Neural crest cell (in vitro differentiated cells): Measurements from ENCODE around the gene NKG7. TPM values are rescaled to one million over a fixed set of nuclear protein-coding genes. Genes with fewer than 3 reads are reported as not detected.

Experiments used
- DNase-seq: peaks from one replicate; pipeline ENCODE4 v3.0.0; 2021; ENCODE audit warnings: low read depth, mixed read lengths, low spot score
- H3K27ac Mint-ChIP-seq: one replicate; pipeline ENCODE4 v1.8.0; 2021; ENCODE audit warnings: mild to moderate bottlenecking, mixed read lengths; ENCODE audit not compliant: unreplicated experiment
- H3K27me3 Mint-ChIP-seq: 2 replicates; pipeline ENCODE4 v1.8.0; 2021; ENCODE audit warnings: low read depth, mild to moderate bottlenecking, mixed read lengths
- H3K36me3 Mint-ChIP-seq: 2 replicates; pipeline ENCODE4 v1.8.0; 2021; ENCODE audit warnings: low read depth, mild to moderate bottlenecking, mixed read lengths
- H3K4me1 Mint-ChIP-seq: 2 replicates; pipeline ENCODE4 v1.8.0; 2021; ENCODE audit warnings: mixed read lengths
- H3K4me3 Mint-ChIP-seq: one replicate; pipeline ENCODE4 v1.8.0; 2021; ENCODE audit warnings: mild to moderate bottlenecking, mixed read lengths
- H3K9me3 Mint-ChIP-seq: 2 replicates; pipeline ENCODE4 v1.8.0; 2021; ENCODE audit warnings: mixed read lengths
- CTCF ChIP-seq: fragments of 200-600 bp; sonication (generic); conservative IDR thresholded peaks from 2 replicates; pipeline ENCODE4 v1.5.0; 2021; ENCODE audit warnings: antibody characterized with exemption, mild to moderate bottlenecking
- total RNA-seq: library from RNA; stranded (reverse); gene quantifications from 2 replicates; pipeline ENCODE4 v1.2.1, GENCODE V29; 2021

NKG7 gene
- total RNA-seq, 1 donor from 2014 or later = not detected

GRCh38 chr19:51354103-51354741, 18.2 kb downstream of the NKG7 start:
- H3K4me3 Mint-ChIP-seq = peak overlapping the region; percentile 50
- peaks cover 3% of the 10 kb centered on the region for H3K36me3 Mint-ChIP-seq
- no peak for DNase-seq
- no peak for TF ChIP-seq CTCF
- H3K9me3 Mint-ChIP-seq = no peaks in the 10 kb centered on the region
- H3K4me1 Mint-ChIP-seq = peaks cover 22% of the 10 kb centered on the region
- peak overlapping the region; percentile 81 for H3K27ac Mint-ChIP-seq
- H3K27me3 Mint-ChIP-seq = no peaks in the 10 kb centered on the region

GRCh38 chr19:51352783-51353360, 19.6 kb downstream of the NKG7 start:
- Mint-ChIP-seq H3K27ac (no peak overlapping the region), H3K4me3 (no peak overlapping the region), H3K4me1 (peaks cover 22% of the 10 kb centered on the region), H3K27me3 (no peaks in the 10 kb centered on the region), H3K9me3 (no peaks in the 10 kb centered on the region), H3K36me3 (peaks cover 3% of the 10 kb centered on the region)
- DNase-seq = no peak
- no peak for TF ChIP-seq CTCF

GRCh38 chr19:51351266-51351990, 21.0 kb downstream of the NKG7 start:
- Mint-ChIP-seq H3K9me3 (no peaks in the 10 kb centered on the region), H3K4me1 (peaks cover 19% of the 10 kb centered on the region), H3K27me3 (no peaks in the 10 kb centered on the region), H3K27ac (peak overlapping the region; percentile 78), H3K4me3 (no peak overlapping the region), H3K36me3 (peaks cover 7% of the 10 kb centered on the region)
- no peak for DNase-seq
- TF ChIP-seq CTCF = no peak

- H3K4me1 Mint-ChIP-seq = no peaks in the 10 kb centered on the region
- no peaks in the 10 kb centered on the region for H3K9me3 Mint-ChIP-seq
- H3K27ac Mint-ChIP-seq = no peak overlapping the region
- TF ChIP-seq CTCF = no peak
- no peak overlapping the region for H3K4me3 Mint-ChIP-seq
- H3K36me3 Mint-ChIP-seq = peaks cover 7% of the 10 kb centered on the region
- DNase-seq = no peak
- peaks cover 4% of the 10 kb centered on the region for H3K27me3 Mint-ChIP-seq
Measured at GRCh38 chr19:51347209-51347928, 25.1 kb downstream of the NKG7 start.

- Mint-ChIP-seq H3K27me3 (peaks cover 6% of the 10 kb centered on the region), H3K9me3 (no peaks in the 10 kb centered on the region), H3K4me3 (no peak overlapping the region), H3K4me1 (no peaks in the 10 kb centered on the region), H3K36me3 (peaks cover 4% of the 10 kb centered on the region), H3K27ac (peak overlapping the region; percentile 78)
- DNase-seq = no peak
- no peak for TF ChIP-seq CTCF
Measured at GRCh38 chr19:51346742-51347141, 25.7 kb downstream of the NKG7 start.
